Loucy (cell line): ENCODE results near the gene SCMH1.
"Not testable (repeated sequence)": the region's sequence is repeated elsewhere in the genome, so short reads cannot be mapped to it uniquely, and the experiment has no call there.

ENCODE experiments used
- H2AFZ ChIP-seq: fragments of 200-600 bp; sonication (generic); 2 replicates; pipeline ENCODE4 v1.6.0; 2016; ENCODE audit warnings: antibody characterized with exemption, mild to moderate bottlenecking, low read length, moderate library complexity
- H3F3A ChIP-seq: fragments of 200-600 bp; 2 replicates; pipeline ENCODE4 v1.6.0; 2016; ENCODE audit warnings: antibody characterized with exemption, low read depth, mild to moderate bottlenecking
- H3K27me3 ChIP-seq: fragments of 200-600 bp; sonication (generic); 2 replicates; pipeline ENCODE4 v1.6.1; 2014; ENCODE audit warnings: low read length, mild to moderate bottlenecking; ENCODE audit not compliant: insufficient read depth, poor library complexity, severe bottlenecking
- H3K36me3 ChIP-seq: fragments of 200-600 bp; sonication (generic); 2 replicates; pipeline ENCODE4 v1.6.1; 2016; ENCODE audit warnings: low read length; ENCODE audit not compliant: insufficient read depth
- H3K4me1 ChIP-seq: fragments of 200-600 bp; sonication (generic); 2 replicates; pipeline ENCODE4 v1.5.1; 2014; ENCODE audit warnings: low read length, mild to moderate bottlenecking; ENCODE audit not compliant: insufficient read depth, poor library complexity, severe bottlenecking
- H3K4me2 ChIP-seq: fragments of 200-600 bp; sonication (generic); 2 replicates; pipeline ENCODE4 v1.6.0; 2014; ENCODE audit warnings: antibody characterized with exemption, low read length, low read depth, mild to moderate bottlenecking; ENCODE audit not compliant: poor library complexity, severe bottlenecking
- H3K4me3 ChIP-seq: fragments of 200-600 bp; sonication (generic); 2 replicates; pipeline ENCODE4 v1.5.1; 2014; ENCODE audit warnings: low read length, mild to moderate bottlenecking, mixed read lengths; ENCODE audit not compliant: poor library complexity, severe bottlenecking
- H3K79me2 ChIP-seq: fragments of 200-600 bp; sonication (generic); 2 replicates; pipeline ENCODE4 v1.6.1; 2014; ENCODE audit warnings: low read length; ENCODE audit not compliant: insufficient read depth
- H3K9ac ChIP-seq: fragments of 200-600 bp; sonication (generic); 2 replicates; pipeline ENCODE4 v1.6.0; 2014; ENCODE audit warnings: mild to moderate bottlenecking, low read depth, low read length, moderate library complexity; ENCODE audit not compliant: poor library complexity, severe bottlenecking
- H3K9me2 ChIP-seq: fragments of 200-600 bp; sonication (generic); replicated peaks from 2 replicates; pipeline ENCODE4 v1.6.1; 2016; ENCODE audit warnings: low read depth, low read length, mixed read lengths
- H3K9me3 ChIP-seq: fragments of 200-600 bp; sonication (generic); 2 replicates; pipeline ENCODE4 v1.6.1; 2014; ENCODE audit warnings: mild to moderate bottlenecking, antibody characterized with exemption, low read length, low read depth; ENCODE audit not compliant: insufficient read depth
- H4K20me1 ChIP-seq: fragments of 200-600 bp; sonication (generic); 2 replicates; pipeline ENCODE4 v1.6.0; 2014; ENCODE audit warnings: antibody characterized with exemption, low read length, mild to moderate bottlenecking; ENCODE audit not compliant: insufficient read depth, poor library complexity, severe bottlenecking
- EZH2phosphoT487 ChIP-seq: fragments of 200-600 bp; IDR thresholded peaks from 2 replicates; pipeline ENCODE4 v1.6.1; 2018; ENCODE audit warnings: antibody characterized with exemption, mild to moderate bottlenecking, moderate library complexity, borderline replicate concordance
- TF ChIP-seq, protein P1 (sequence below): fragments of 200-600 bp; sonication (generic); conservative IDR thresholded peaks from 2 replicates; pipeline ENCODE4 v1.5.1; 2014; ENCODE audit warnings: mild to moderate bottlenecking, antibody characterized with exemption, low read length

SCMH1 gene

DNA sequence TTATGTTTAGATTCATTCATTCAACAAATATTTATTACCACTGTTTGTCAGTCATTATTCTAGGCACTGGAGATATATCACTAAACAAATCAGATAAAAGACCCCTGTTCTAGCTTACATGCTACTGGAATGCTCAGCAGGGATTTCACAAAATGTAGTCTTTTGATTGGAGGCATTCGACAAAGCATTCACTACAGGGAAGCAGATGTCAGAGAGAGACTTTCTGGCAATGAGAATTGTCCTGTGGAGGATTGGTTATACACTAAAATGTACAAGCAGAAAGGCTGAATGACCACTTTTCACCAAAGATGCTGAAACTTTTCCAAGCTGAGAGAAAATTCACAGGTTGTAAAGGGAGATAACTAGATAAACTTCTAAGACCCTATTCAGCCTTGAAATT is 57.7 kb downstream of the SCMH1 start:
- H3K4me2 ChIP-seq: no peak overlapping the region
- H3K36me3 ChIP-seq: peaks cover 29% of the 10 kb centered on the region; the same call in 1 of the 2 replicates
- H3K4me3 ChIP-seq: no peak overlapping the region
- H3F3A ChIP-seq: no peaks in the 10 kb centered on the region
- no peaks in the 10 kb centered on the region for H3K9me3 ChIP-seq
- TF ChIP-seq EZH2phosphoT487: no peak
- TF ChIP-seq, protein P1, sequence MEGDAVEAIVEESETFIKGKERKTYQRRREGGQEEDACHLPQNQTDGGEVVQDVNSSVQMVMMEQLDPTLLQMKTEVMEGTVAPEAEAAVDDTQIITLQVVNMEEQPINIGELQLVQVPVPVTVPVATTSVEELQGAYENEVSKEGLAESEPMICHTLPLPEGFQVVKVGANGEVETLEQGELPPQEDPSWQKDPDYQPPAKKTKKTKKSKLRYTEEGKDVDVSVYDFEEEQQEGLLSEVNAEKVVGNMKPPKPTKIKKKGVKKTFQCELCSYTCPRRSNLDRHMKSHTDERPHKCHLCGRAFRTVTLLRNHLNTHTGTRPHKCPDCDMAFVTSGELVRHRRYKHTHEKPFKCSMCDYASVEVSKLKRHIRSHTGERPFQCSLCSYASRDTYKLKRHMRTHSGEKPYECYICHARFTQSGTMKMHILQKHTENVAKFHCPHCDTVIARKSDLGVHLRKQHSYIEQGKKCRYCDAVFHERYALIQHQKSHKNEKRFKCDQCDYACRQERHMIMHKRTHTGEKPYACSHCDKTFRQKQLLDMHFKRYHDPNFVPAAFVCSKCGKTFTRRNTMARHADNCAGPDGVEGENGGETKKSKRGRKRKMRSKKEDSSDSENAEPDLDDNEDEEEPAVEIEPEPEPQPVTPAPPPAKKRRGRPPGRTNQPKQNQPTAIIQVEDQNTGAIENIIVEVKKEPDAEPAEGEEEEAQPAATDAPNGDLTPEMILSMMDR: no peak
- H4K20me1 ChIP-seq: peaks cover 4% of the 10 kb centered on the region
- no peaks in the 10 kb centered on the region for H3K27me3 ChIP-seq
- peaks cover 28% of the 10 kb centered on the region for H3K79me2 ChIP-seq
- no peak overlapping the region for H3K9ac ChIP-seq
- H2AFZ ChIP-seq: no peak overlapping the region
- no peaks in the 10 kb centered on the region for H3K9me2 ChIP-seq
- H3K4me1 ChIP-seq: no peaks in the 10 kb centered on the region

DNA sequence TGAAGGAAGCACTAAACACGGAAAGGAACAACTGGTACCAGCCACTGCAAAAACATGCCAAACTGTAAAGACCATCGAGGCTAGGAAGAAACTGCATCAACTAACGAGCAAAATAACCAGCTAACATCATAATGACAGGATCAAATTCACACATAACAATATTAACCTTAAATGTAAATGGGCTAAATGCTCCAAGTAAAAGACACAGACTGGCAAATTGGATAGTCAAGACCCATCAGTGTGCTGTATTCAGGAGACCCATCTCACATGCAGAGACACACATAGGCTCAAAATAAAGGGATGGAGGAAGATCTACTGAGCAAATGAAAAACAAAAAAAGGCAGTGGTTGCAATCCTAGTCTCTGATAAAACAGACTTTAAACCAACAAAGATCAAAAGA is 63.9 kb downstream of the SCMH1 start:
- Histone ChIP-seq H3K36me3 (peaks cover 11% of the 10 kb centered on the region; the same call in 1 of the 2 replicates), H3K79me2 (peaks cover 13% of the 10 kb centered on the region)
- H3K4me3 ChIP-seq, H3K4me2 ChIP-seq, H3K9ac ChIP-seq, H2AFZ ChIP-seq, H4K20me1 ChIP-seq, H3K4me1 ChIP-seq, H3K9me2 ChIP-seq, H3K9me3 ChIP-seq, H3F3A ChIP-seq, H3K27me3 ChIP-seq: not testable (repeated sequence)

DNA sequence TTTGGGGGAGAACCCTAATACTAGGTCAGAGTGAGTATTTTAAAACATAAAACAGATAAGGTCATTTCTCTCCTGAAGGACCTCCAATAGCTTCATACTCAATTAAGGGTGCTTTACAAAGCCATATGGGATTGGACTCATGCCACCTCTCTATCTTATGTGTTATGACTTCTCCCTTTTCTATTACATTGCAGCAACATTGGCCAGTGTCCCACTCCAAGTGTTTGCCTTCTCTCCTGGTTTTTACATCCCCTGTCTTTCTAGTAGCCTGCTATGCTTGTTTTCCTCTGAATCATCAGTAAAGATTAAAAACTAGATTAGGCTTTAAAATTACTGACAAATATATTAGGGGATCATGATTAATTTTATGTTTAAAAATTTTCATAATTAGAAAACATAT is 66.6 kb downstream of the SCMH1 start:
- Histone ChIP-seq H3K4me3 (no peak overlapping the region), H3K4me1 (peaks cover 3% of the 10 kb centered on the region), H3F3A (no peaks in the 10 kb centered on the region), H3K9me2 (no peaks in the 10 kb centered on the region), H3K79me2 (peaks cover 36% of the 10 kb centered on the region), H2AFZ (no peak overlapping the region), H3K9ac (no peak overlapping the region), H3K4me2 (no peak overlapping the region), H3K36me3 (peaks cover 13% of the 10 kb centered on the region; the same call in 1 of the 2 replicates), H3K9me3 (no peaks in the 10 kb centered on the region), H3K27me3 (no peaks in the 10 kb centered on the region), H4K20me1 (peaks cover 6% of the 10 kb centered on the region)
- TF ChIP-seq EZH2phosphoT487: no peak
- TF ChIP-seq, protein P1: no peak

DNA sequence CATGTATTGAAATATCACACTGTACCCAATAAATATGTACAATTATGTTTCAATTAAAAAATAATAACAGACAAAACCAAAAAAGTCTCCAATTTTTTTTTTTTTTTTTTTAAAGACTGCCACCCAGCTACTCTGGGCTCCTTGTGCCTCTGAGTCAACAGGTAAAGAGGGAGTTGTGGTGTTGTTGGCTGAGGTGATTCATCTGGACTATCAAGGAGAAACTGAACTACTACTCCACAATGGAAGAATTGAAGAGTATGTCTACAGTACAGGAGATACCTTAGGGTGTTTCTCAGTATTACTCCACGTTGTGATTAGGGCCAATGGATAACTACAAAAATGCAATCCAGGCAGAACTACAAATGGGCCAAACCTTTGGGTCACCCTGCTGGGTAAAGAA is 67.9 kb downstream of the SCMH1 start:
- TF ChIP-seq EZH2phosphoT487: no peak
- TF ChIP-seq, protein P1: no peak
- H3K79me2 ChIP-seq: peaks cover 47% of the 10 kb centered on the region

More for the DNA sequence above, 67.9 kb downstream of the SCMH1 start:
- Histone ChIP-seq H3K9me2 (no peaks in the 10 kb centered on the region), H4K20me1 (peaks cover 6% of the 10 kb centered on the region), H3F3A (no peaks in the 10 kb centered on the region), H3K27me3 (no peaks in the 10 kb centered on the region), H3K4me2 (no peak overlapping the region), H3K36me3 (peaks cover 25% of the 10 kb centered on the region; the same call in 1 of the 2 replicates), H3K9ac (no peak overlapping the region), H3K4me1 (peaks cover 3% of the 10 kb centered on the region), H2AFZ (no peak overlapping the region), H3K9me3 (peaks cover 2% of the 10 kb centered on the region; the same call in 1 of the 2 replicates), H3K4me3 (no peak overlapping the region)
